HG03520 (cell line): Measurements from ENCODE around the gene PTPN22.

Experiments
- ATAC-seq: cut with Tn5 transposase; IDR thresholded peaks from one replicate; pipeline ENCODE4 v1.9.1; 2021; ENCODE audit warnings: mild to moderate bottlenecking, moderate library complexity; ENCODE audit not compliant: unreplicated experiment

PTPN22 gene

GRCh38 chr1:113887402-113888175, 16.1 kb upstream of the PTPN22 start, which contains the start of gene BCL2L15:
TSS of gene BCL2L15 (minus strand) at chr1:113887581. CDS start at chr1:113887375, 206 bp downstream.
- ATAC-seq: no peak

GRCh38 chr1:113886417-113887401, 15.2 kb upstream of the PTPN22 start:
- ATAC-seq: no peak

- ATAC-seq: no peak
Observed at GRCh38 chr1:113881661-113882060, 10.1 kb upstream of the PTPN22 start.

GRCh38 chr1:113879739-113880038, 8.2 kb upstream of the PTPN22 start:
- ATAC-seq: no peak

- ATAC-seq: no peak
Observed at GRCh38 chr1:113876176-113876575, 4.7 kb upstream of the PTPN22 start.

- ATAC-seq: no peak
Observed at GRCh38 chr1:113875714-113876113, 4.2 kb upstream of the PTPN22 start.

- ATAC-seq: peak; percentile 39
Observed at GRCh38 chr1:113874012-113874879, 2.7 kb upstream of the PTPN22 start.

GRCh38 chr1:113872219-113872935, 865 bp upstream of the PTPN22 start:
- no peak for ATAC-seq

GRCh38 chr1:113870778-113871177, 734 bp downstream of the PTPN22 start:
- ATAC-seq: no peak

GRCh38 chr1:113868387-113869083, 3.0 kb downstream of the PTPN22 start:
- no peak for ATAC-seq

- no peak for ATAC-seq
Observed at GRCh38 chr1:113861641-113862040, 9.9 kb downstream of the PTPN22 start.

- ATAC-seq: no peak
Observed at GRCh38 chr1:113860891-113861290, 10.6 kb downstream of the PTPN22 start.

- peak; percentile 90 for ATAC-seq
Observed at GRCh38 chr1:113859478-113860175, 11.9 kb downstream of the PTPN22 start.

- no peak for ATAC-seq
Observed at GRCh38 chr1:113858982-113859381, 12.5 kb downstream of the PTPN22 start.

- no peak for ATAC-seq
Observed at GRCh38 chr1:113858418-113858817, 13.1 kb downstream of the PTPN22 start.

- no peak for ATAC-seq
Observed at GRCh38 chr1:113857776-113858175, 13.7 kb downstream of the PTPN22 start.

- ATAC-seq: no peak
Observed at GRCh38 chr1:113856401-113856790, 15.1 kb downstream of the PTPN22 start.

- ATAC-seq: no peak
Observed at GRCh38 chr1:113855630-113856400, 15.7 kb downstream of the PTPN22 start.
